Endothelial cell of umbilical vein (primary cell): ENCODE data around the gene NFIA. TPM values are rescaled to one million over a fixed set of nuclear protein-coding genes. Genes with fewer than 3 reads are reported as not detected.

Experiments used
- BruUV-seq: library from RNA; stranded (reverse); fragments of 400-500 nt; replicated peaks from 2 replicates; lab custom pipeline; 2021; lab: Mats Ljungman, UMichigan
- CTCF ChIA-PET: fragments of 300-600, 350-600 bp; sonication (Branson Sonifier 250); formaldehyde crosslinking; loops from one replicate; lab custom pipeline; 2021; ENCODE audit warnings: antibody characterized with exemption, inconsistent platforms; lab: Charles Lee
- POLR2A ChIA-PET: fragments of 300-600, 350-600 bp; sonication (Branson Sonifier 250); formaldehyde crosslinking; loops from one replicate; lab custom pipeline; 2021; ENCODE audit warnings: antibody characterized with exemption, inconsistent platforms; lab: Charles Lee
- DNase-seq: peaks from one replicate; pipeline ENCODE4 v3.0.0-alpha.2; 2011; ENCODE audit warnings: low read depth, low spot score
- FAIRE-seq: peaks from 2 replicates; lab custom pipeline; 2011; peaks lifted over from hg19 to GRCh38; lab: Jason Lieb, UNC
- H2AFZ ChIP-seq: 2 replicates; pipeline ENCODE4 v1.6.0; 2012; ENCODE audit warnings: low read depth, low read length, control low read depth, inconsistent platforms
- H3K27ac ChIP-seq: 2 replicates; pipeline ENCODE4 v1.5.1; 2011; ENCODE audit warnings: low read depth, mild to moderate bottlenecking, control low read depth, low read length, moderate library complexity; ENCODE audit not compliant: insufficient read depth
- H3K27me3 ChIP-seq, 2 experiments: 2 replicates each; pipeline versions ENCODE4 v1.6.0 to v1.6.1; 2011; ENCODE audit warnings: low read length in 2 of 2, mixed read lengths in 1 of 2; ENCODE audit not compliant: control insufficient read depth in 2 of 2, insufficient read depth in 2 of 2
- H3K36me3 ChIP-seq, 2 experiments: 2 replicates in 1 of 2; 3 replicates in 1 of 2; pipeline ENCODE4 v1.5.1; 2011; ENCODE audit warnings: low read length in 2 of 2, mild to moderate bottlenecking in 1 of 2, moderate library complexity in 1 of 2; ENCODE audit not compliant: control insufficient read depth in 2 of 2, insufficient read depth in 2 of 2; ENCODE audit errors: extremely low read depth in 1 of 2
- H3K4me1 ChIP-seq: 3 replicates; pipeline ENCODE4 v1.5.1; 2011; ENCODE audit warnings: mild to moderate bottlenecking, low read length; ENCODE audit not compliant: control insufficient read depth, insufficient read depth; ENCODE audit errors: extremely low read depth
- H3K4me2 ChIP-seq: 2 replicates; pipeline ENCODE4 v1.6.1; 2011; ENCODE audit warnings: low read length, control low read depth, mixed read lengths; ENCODE audit not compliant: insufficient read depth
- H3K4me3 ChIP-seq, 3 experiments: fragments of 200-600 bp in 1 of 3; sonication (generic), shearing (Covaris generic) in 1 of 3; replicated peaks in 1 of 3; 2 replicates each; pipeline ENCODE4 v1.5.1; 2011 to 2016; ENCODE audit warnings: control low read depth in 3 of 3, low read length in 3 of 3, mild to moderate bottlenecking in 2 of 3, inconsistent platforms in 1 of 3, low read depth in 1 of 3, moderate library complexity in 1 of 3; ENCODE audit not compliant: insufficient read depth in 1 of 3
- H3K79me2 ChIP-seq: 2 replicates; pipeline ENCODE4 v1.6.0; 2012; ENCODE audit warnings: low read length, inconsistent platforms; ENCODE audit not compliant: control insufficient read depth, insufficient read depth
- H3K9ac ChIP-seq: replicated peaks from 2 replicates; pipeline ENCODE3; 2011; ENCODE audit warnings: low read length, control low read depth; ENCODE audit not compliant: insufficient read depth; ENCODE audit errors: extremely low read depth
- H3K9me1 ChIP-seq: replicated peaks from 3 replicates; pipeline ENCODE4 v1.6.0; 2011; ENCODE audit warnings: mild to moderate bottlenecking, low read length; ENCODE audit not compliant: control insufficient read depth, insufficient read depth; ENCODE audit errors: extremely low read depth
- H3K9me3 ChIP-seq: replicated peaks from 2 replicates; pipeline ENCODE4 v1.5.1; 2012; ENCODE audit warnings: low read length, inconsistent platforms; ENCODE audit not compliant: control insufficient read depth, insufficient read depth
- H4K20me1 ChIP-seq: replicated peaks from 2 replicates; pipeline ENCODE3; 2011; ENCODE audit warnings: mild to moderate bottlenecking, low read length; ENCODE audit not compliant: control insufficient read depth, insufficient read depth; ENCODE audit errors: extremely low read depth
- EZH2 ChIP-seq: IDR thresholded peaks from 2 replicates; pipeline ENCODE4 v1.6.1; 2012; ENCODE audit warnings: borderline replicate concordance, low read depth, mild to moderate bottlenecking, moderate library complexity, low read length, inconsistent platforms; ENCODE audit not compliant: severe bottlenecking
- FOS ChIP-seq: IDR thresholded peaks from 2 replicates; pipeline ENCODE4 v1.6.1; 2011; ENCODE audit warnings: mild to moderate bottlenecking, low read length, moderate library complexity, borderline replicate concordance; ENCODE audit not compliant: insufficient read depth
- GATA2 ChIP-seq: IDR thresholded peaks from 2 replicates; pipeline ENCODE4 v1.7.0; 2011; ENCODE audit warnings: low read depth, mild to moderate bottlenecking, moderate library complexity, mixed read lengths, low read length; ENCODE audit not compliant: insufficient read length, insufficient read depth
- JUN ChIP-seq: IDR thresholded peaks from 2 replicates; pipeline ENCODE4 v1.6.1; 2011; ENCODE audit warnings: borderline replicate concordance, low read depth; ENCODE audit not compliant: insufficient read length, insufficient read depth
- POLR2A ChIP-seq: IDR thresholded peaks from 2 replicates; pipeline ENCODE4 v1.6.1; 2012; ENCODE audit warnings: low read depth, mild to moderate bottlenecking, control low read depth, low read length
- POLR2AphosphoS5 ChIP-seq: IDR thresholded peaks from 2 replicates; pipeline ENCODE4 v1.6.1; 2012; ENCODE audit warnings: low read depth, mild to moderate bottlenecking, control low read depth, low read length, moderate library complexity; ENCODE audit not compliant: insufficient read depth
- dilution Hi-C: fragments of 300-500 bp; cut with MboI; formaldehyde crosslinking; loops from one replicate; pipeline ENCODE4 v1.15.0; 2019; ENCODE audit warnings: low sequenced_read_pairs; ENCODE audit not compliant: extremely low pct_ligation_motif_present
- intact Hi-C: fragments of 100-400 bp; cut with micrococcal nuclease; formaldehyde crosslinking; loops from one replicate; pipeline ENCODE4 v1.10.0; 2022
- polyA plus RNA-seq, 4 experiments: library from polyadenylated mRNA; depleted of rRNA in 3 of 4; stranded (reverse) in 3 of 4; unstranded in 1 of 4; fragments of >200 nt; gene quantifications; 2 replicates each; pipeline versions ENCODE4 v1.2.1 to v1.2.3, GENCODE V29; 2011 to 2012; ENCODE audit warnings: missing spikeins in 1 of 4
- total RNA-seq: library from RNA; stranded (reverse); gene quantifications from 2 replicates; pipeline ENCODE4 v1.2.3, GENCODE V29; 2021
- TF ChIP-seq, protein P1 (sequence below): IDR thresholded peaks from 2 replicates; pipeline ENCODE4 v1.6.1; 2011; ENCODE audit not compliant: insufficient read depth, insufficient read length
- TF ChIP-seq, protein P2 (sequence below), 2 donors: IDR thresholded peaks; 1 replicate in 1 of 2; 2 replicates in 1 of 2; pipeline ENCODE4 v1.5.1; 2011; ENCODE audit warnings: low read length in 2 of 2, mild to moderate bottlenecking in 2 of 2, moderate library complexity in 2 of 2, control low read depth in 1 of 2, inconsistent platforms in 1 of 2, low read depth in 1 of 2; ENCODE audit not compliant: insufficient read depth in 1 of 2; ENCODE audit errors: extremely low read depth in 1 of 2

NFIA gene
- total and polyA plus RNA-seq, 2 donors (not counting 3 experiments of a cell fraction or from before 2014, with no cell fraction given), result 25.5 to 47.0 TPM

DNA sequence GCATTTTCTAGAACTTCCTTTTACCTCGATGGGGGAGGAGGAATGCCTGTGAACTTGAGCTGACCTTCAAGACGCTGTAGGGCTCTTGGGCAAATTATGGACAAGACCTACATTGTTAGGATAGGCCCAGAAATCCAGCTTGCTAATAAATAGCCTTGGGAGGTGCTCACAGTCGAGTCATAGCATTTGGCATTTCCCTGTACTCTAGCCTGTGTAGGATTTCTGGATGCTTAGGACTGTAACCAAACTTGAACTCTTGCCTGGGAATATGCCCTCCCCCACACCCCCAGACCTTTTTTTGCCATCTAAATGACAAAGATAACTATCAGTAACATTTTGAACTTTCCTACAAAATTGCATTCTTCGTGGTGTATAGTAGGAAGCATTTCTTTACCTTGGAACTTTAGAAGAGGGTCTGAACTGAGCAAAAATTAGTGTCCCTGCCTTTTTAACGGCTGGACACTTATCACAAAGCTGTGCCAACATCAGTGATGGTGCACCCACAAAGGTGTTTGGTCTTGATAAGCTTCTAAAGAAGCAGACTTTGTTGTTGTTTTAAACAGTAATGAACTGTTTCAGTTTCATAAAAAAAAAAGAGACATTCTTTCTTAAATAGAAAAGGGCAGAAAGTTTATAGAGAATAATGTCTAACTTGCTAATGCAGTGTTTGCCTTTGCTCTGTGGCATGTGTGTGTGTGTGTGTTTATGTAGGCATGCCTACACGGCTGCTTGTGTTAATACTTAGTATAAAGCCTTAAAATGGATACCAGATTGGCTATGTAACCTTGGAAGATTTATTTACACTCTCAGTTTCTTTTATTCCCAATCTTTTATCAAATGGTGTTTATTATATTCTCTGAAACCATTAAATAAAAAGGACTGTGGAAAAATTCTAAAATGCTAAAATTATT, 88.2 kb downstream of the NFIA start:
- CTCF ChIA-PET, result interaction anchor here (1.3 kb wide), 1 partner anchor 127 kb away, joined by 3 read pairs; no protein-coding TSS in a partner anchor
- H3K27ac ChIP-seq, result no peak overlapping the region
- intact Hi-C loops, result no loop called here

DNA sequence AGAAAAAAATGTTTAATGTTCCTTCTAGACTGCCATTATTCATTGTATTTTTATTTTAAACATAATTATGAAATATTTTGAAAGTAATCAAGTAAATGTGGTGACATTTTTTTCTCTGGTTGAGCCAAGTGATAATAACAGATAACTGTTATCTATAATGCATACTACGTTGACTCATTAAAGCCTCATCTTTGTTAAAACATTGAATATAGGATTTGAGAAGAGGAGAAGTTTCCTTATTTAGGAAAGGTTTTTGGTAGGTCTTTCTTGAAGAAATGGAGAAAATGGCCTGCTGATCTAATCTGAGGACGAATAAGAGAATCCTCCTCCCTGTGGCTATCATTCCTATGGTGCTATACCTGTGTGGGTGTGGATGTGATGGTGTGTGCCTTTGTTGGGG, 89.0 kb downstream of the NFIA start:
- no peak overlapping the region for H2AFZ ChIP-seq
- CTCF ChIA-PET, result interaction anchor here (1.6 kb wide), 1 partner anchor 14 kb away, joined by 3 read pairs; no protein-coding TSS in a partner anchor
- intact Hi-C loops, result no loop called here

More for the DNA sequence above, 88.2 kb downstream of the NFIA start:
- dilution Hi-C loops, result no loop called here
- BruUV-seq, result no TSS peak
- Histone ChIP-seq H3K9ac (no peak overlapping the region), H3K4me1 (peaks cover 8% of the 10 kb centered on the region), H2AFZ (no peak overlapping the region), H3K4me2 (no peak overlapping the region), H3K36me3 (peaks cover 0 to 2% of the 10 kb centered on the region in 2 experiments), H4K20me1 (no peaks in the 10 kb centered on the region), H3K4me3 (no peak overlapping the region), H3K9me3 (no peaks in the 10 kb centered on the region), H3K79me2 (peaks cover 5% of the 10 kb centered on the region), H3K9me1 (no peaks in the 10 kb centered on the region), H3K27me3 (no peaks in the 10 kb centered on the region)
- POLR2A ChIA-PET, result interaction anchor here (0.6 kb wide), 1 partner anchor 31 kb away, joined by 9 read pairs; no protein-coding TSS in a partner anchor
- FAIRE-seq (no peak), DNase-seq (peak; percentile 67)
- TF ChIP-seq GATA2, result peak; percentile 31
- TF ChIP-seq, protein P1, sequence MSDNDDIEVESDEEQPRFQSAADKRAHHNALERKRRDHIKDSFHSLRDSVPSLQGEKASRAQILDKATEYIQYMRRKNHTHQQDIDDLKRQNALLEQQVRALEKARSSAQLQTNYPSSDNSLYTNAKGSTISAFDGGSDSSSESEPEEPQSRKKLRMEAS, result no peak

More for the DNA sequence above, 89.0 kb downstream of the NFIA start:
- BruUV-seq, result no TSS peak
- peaks cover 5% of the 10 kb centered on the region for H3K79me2 ChIP-seq
- H3K4me2 ChIP-seq, result no peak overlapping the region
- no peaks in the 10 kb centered on the region for H3K27me3 ChIP-seq
- no peak overlapping the region for H3K9ac ChIP-seq
- POLR2A ChIA-PET, result no interaction called here
- H3K27ac ChIP-seq, result no peak overlapping the region
- no peak for TF ChIP-seq POLR2A
- TF ChIP-seq, protein P1, result no peak
- no peak for TF ChIP-seq EZH2
- TF ChIP-seq POLR2AphosphoS5, result no peak
- TF ChIP-seq, protein P2, sequence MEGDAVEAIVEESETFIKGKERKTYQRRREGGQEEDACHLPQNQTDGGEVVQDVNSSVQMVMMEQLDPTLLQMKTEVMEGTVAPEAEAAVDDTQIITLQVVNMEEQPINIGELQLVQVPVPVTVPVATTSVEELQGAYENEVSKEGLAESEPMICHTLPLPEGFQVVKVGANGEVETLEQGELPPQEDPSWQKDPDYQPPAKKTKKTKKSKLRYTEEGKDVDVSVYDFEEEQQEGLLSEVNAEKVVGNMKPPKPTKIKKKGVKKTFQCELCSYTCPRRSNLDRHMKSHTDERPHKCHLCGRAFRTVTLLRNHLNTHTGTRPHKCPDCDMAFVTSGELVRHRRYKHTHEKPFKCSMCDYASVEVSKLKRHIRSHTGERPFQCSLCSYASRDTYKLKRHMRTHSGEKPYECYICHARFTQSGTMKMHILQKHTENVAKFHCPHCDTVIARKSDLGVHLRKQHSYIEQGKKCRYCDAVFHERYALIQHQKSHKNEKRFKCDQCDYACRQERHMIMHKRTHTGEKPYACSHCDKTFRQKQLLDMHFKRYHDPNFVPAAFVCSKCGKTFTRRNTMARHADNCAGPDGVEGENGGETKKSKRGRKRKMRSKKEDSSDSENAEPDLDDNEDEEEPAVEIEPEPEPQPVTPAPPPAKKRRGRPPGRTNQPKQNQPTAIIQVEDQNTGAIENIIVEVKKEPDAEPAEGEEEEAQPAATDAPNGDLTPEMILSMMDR (IDR thresholded peaks at IDR 0.05; ENCODE audit: extremely low read depth in 1 of 2, insufficient read depth in 1 of 2, low read depth in 1 of 2, low read length in 2 of 2), result no peak
- no peak for TF ChIP-seq JUN
- TF ChIP-seq GATA2, result no peak
- TF ChIP-seq FOS, result no peak
- no peaks in the 10 kb centered on the region for H3K9me3 ChIP-seq
- no peaks in the 10 kb centered on the region for H4K20me1 ChIP-seq
- no peaks in the 10 kb centered on the region for H3K9me1 ChIP-seq
- H3K4me3 ChIP-seq, result no peak overlapping the region
- FAIRE-seq (no peak), DNase-seq (no peak)
- dilution Hi-C loops, result no loop called here
- peaks cover 0 to 2% of the 10 kb centered on the region in 2 experiments for H3K36me3 ChIP-seq
- H3K4me1 ChIP-seq, result peaks cover 8% of the 10 kb centered on the region
